Transverse colon (tissue), 4 donors: ENCODE measurements around the gene PSMA3. TPM values are rescaled to one million over a fixed set of nuclear protein-coding genes. Genes with fewer than 3 reads are reported as not detected.

Experiments
- DNase-seq: peaks from one replicate; pipeline ENCODE4 v3.0.0-alpha.2; 2019
- H3K27ac ChIP-seq, 4 donors: fragments of 200-600 bp; sonication (generic); 2 replicates each; pipeline ENCODE4 v1.5.1; 2016 to 2018; ENCODE audit warnings: inconsistent platforms in 4 of 4
- H3K27me3 ChIP-seq: fragments of 200-600 bp; sonication (generic); 2 replicates; pipeline ENCODE4 v1.5.1; 2017; ENCODE audit warnings: inconsistent platforms
- H3K36me3 ChIP-seq, 4 donors: fragments of 200-600 bp; sonication (generic); 2 replicates each; pipeline ENCODE4 v1.5.1; 2017 to 2019; ENCODE audit warnings: inconsistent platforms in 4 of 4
- H3K4me1 ChIP-seq, 4 donors: fragments of 200-600 bp; sonication (generic); 2 replicates each; pipeline ENCODE4 v1.5.1; 2017 to 2020; ENCODE audit warnings: inconsistent platforms in 4 of 4
- H3K4me3 ChIP-seq, 4 donors: fragments of 200-600 bp; sonication (generic); 1 replicate in 1 of 4; 2 replicates in 3 of 4; pipeline versions ENCODE4 v1.5.1 to v1.6.1; 2017 to 2019; ENCODE audit warnings: inconsistent platforms in 4 of 4
- H3K9me3 ChIP-seq, 2 donors: fragments of 200-600 bp; sonication (generic); 2 replicates each; pipeline ENCODE4 v1.5.1; 2017 to 2019; ENCODE audit warnings: inconsistent platforms in 2 of 2
- CTCF ChIP-seq, 5 experiments: fragments of 200-600 bp in 3 of 5; fragments of 450-650 bp in 2 of 5; sonication (generic) in 3 of 5; IDR thresholded peaks; 1 replicate in 2 of 5; 2 replicates in 3 of 5; pipeline ENCODE4 v1.5.1; 2016 to 2017; ENCODE audit warnings: antibody characterized with exemption in 5 of 5, inconsistent platforms in 3 of 5, mild to moderate bottlenecking in 2 of 5, moderate library complexity in 1 of 5
- EP300 ChIP-seq: sonication (generic); formaldehyde crosslinking; IDR thresholded peaks from one replicate; pipeline ENCODE4 v1.6.1; 2017; ENCODE audit warnings: antibody characterized with exemption, low read depth
- POLR2A ChIP-seq: fragments of 450-650 bp; IDR thresholded peaks from one replicate; pipeline ENCODE4 v1.6.1; 2016; ENCODE audit warnings: antibody characterized with exemption, mild to moderate bottlenecking, moderate library complexity
- POLR2AphosphoS5 ChIP-seq, 3 donors: sonication (generic); formaldehyde crosslinking; IDR thresholded peaks; one replicate each; pipeline ENCODE4 v1.6.1; 2016; ENCODE audit warnings: antibody characterized with exemption in 3 of 3
- WGBS, 2 donors: methylation state at CpG; one replicate each; pipeline ENCODE4 v1.1.5; 2018; ENCODE audit warnings: low coverage in 1 of 2; 5-methylcytosine and 5-hydroxymethylcytosine counted together
- in situ Hi-C, 4 donors: fragments of 200-750 bp; cut with MboI; loops; one replicate each; pipeline versions ENCODE4 v1.15.0 to v1.15.1; 2017; ENCODE audit warnings: low sequenced_read_pairs in 3 of 4, low pct_ligation_motif_present in 1 of 4, low pct_unique_long_range_greater_than_20kb in 1 of 4
- intact Hi-C: fragments of 100-400 bp; cut with DNase I; formaldehyde crosslinking; loops from one replicate; pipeline ENCODE4 v1.15.1; 2023; ENCODE audit warnings: low total_unique reads
- total RNA-seq, 4 donors: library from RNA; depleted of rRNA; stranded (reverse); fragments of >200 nt; gene quantifications; one replicate each; pipeline ENCODE4 v1.1.0, GENCODE V29; 2016

The PSMA3 gene
- total RNA-seq, 4 donors from 2014 or later = 38.5 to 87.3 (median 80.3) TPM

GRCh38 chr14:58275527-58276190 lies 31.0 kb downstream of the PSMA3 start:
- peaks cover 0 to 42% (median 15%) of the 10 kb centered on the region in 4 donors for H3K36me3 ChIP-seq
- peaks cover 9 to 45% (median 14%) of the 10 kb centered on the region in 4 donors for H3K4me1 ChIP-seq
- TF ChIP-seq CTCF (IDR thresholded peaks at IDR 0.05) = no peak
- TF ChIP-seq EP300 = no peak
- TF ChIP-seq POLR2A = no peak
- TF ChIP-seq POLR2AphosphoS5 (IDR thresholded peaks at IDR 0.05) = no peak
- H3K9me3 ChIP-seq = no peaks in the 10 kb centered on the region
- in situ Hi-C loops = no loop called here
- WGBS, 2 donors = 81 to 90% methylated on average over 2 of the region's 2 CpGs
- H3K27me3 ChIP-seq = no peaks in the 10 kb centered on the region
- H3K27ac ChIP-seq = peak overlapping the region in 2 of 4 donors; percentile 3 to 18
- intact Hi-C loops = no loop called here
- no peak for DNase-seq
- H3K4me3 ChIP-seq = no peak overlapping the region

DNA sequence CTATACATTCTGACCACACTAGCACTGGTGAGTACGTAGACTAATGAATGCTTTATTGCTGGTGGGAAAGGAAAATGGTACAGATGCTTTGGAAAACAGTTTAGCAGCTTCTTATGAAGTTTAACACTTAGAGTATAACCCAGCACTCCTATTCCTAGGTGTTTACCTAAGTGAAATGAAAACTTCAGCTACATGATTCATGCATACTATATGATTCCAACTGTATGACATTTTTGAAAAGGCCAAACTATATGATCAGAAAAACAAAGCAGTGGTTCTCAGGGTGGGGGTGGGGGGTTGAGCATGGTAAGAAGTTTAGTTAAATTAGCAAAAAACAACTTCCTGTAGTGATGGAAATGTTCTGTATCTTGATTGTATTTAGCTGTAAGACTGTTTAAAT lies 31.6 kb downstream of the PSMA3 start:
- H3K4me3 ChIP-seq = no peak overlapping the region
- TF ChIP-seq POLR2AphosphoS5 (IDR thresholded peaks at IDR 0.05) = no peak
- TF ChIP-seq POLR2A = no peak
- no peak for TF ChIP-seq CTCF (IDR thresholded peaks at IDR 0.05)
- no peak for TF ChIP-seq EP300
- H3K27me3 ChIP-seq = no peaks in the 10 kb centered on the region
- DNase-seq = no peak
- H3K27ac ChIP-seq = peak overlapping the region in 1 of 4 donors; percentile 23
- H3K36me3 ChIP-seq = peaks cover 0 to 38% (median 14%) of the 10 kb centered on the region in 4 donors
- H3K9me3 ChIP-seq = no peaks in the 10 kb centered on the region
- intact Hi-C loops (no loop called here), in situ Hi-C loops (no loop called here)
- H3K4me1 ChIP-seq = peaks cover 14 to 51% (median 19%) of the 10 kb centered on the region in 4 donors
- 85 to 90% methylated on average over 1 of the region's 1 CpG for WGBS, 2 donors

- Histone ChIP-seq H3K9me3 (no peaks in the 10 kb centered on the region), H3K4me1 (peaks cover 18 to 58% (median 25%) of the 10 kb centered on the region in 4 donors), H3K27ac (no peak overlapping the region), H3K4me3 (no peak overlapping the region), H3K36me3 (peaks cover 0 to 20% (median 9%) of the 10 kb centered on the region in 4 donors), H3K27me3 (no peaks in the 10 kb centered on the region)
- WGBS, 2 donors = 95 to 99% methylated on average over 8 of the region's 8 CpGs
- intact Hi-C loops = no loop called here
- no peak for DNase-seq
- in situ Hi-C loops = no loop called here
- TF ChIP-seq POLR2A = no peak
- no peak for TF ChIP-seq EP300
- TF ChIP-seq CTCF (IDR thresholded peaks at IDR 0.05) = no peak
- TF ChIP-seq POLR2AphosphoS5 (IDR thresholded peaks at IDR 0.05) = no peak
Observed at GRCh38 chr14:58278177-58278576, 33.5 kb downstream of the PSMA3 start.

- intact Hi-C loops = loop anchor here (2.0 kb wide), 1 partner anchor 18 kb away; the partner anchor contains the start of gene ARID4A
- 10 to 11% methylated on average over 4 of the region's 4 CpGs for WGBS, 2 donors
- Histone ChIP-seq H3K4me1 (peaks cover 20 to 51% (median 32%) of the 10 kb centered on the region in 4 donors), H3K36me3 (peaks cover 0 to 37% (median 15%) of the 10 kb centered on the region in 4 donors), H3K27ac (peak overlapping the region; percentile 67 to 81 (median 74)), H3K9me3 (no peaks in the 10 kb centered on the region), H3K27me3 (no peaks in the 10 kb centered on the region), H3K4me3 (no peak overlapping the region)
- TF ChIP-seq EP300 (no peak), POLR2A (no peak), POLR2AphosphoS5 (IDR thresholded peaks at IDR 0.05) (peak in 2 of 3 donors; percentile 21 to 28), CTCF (IDR thresholded peaks at IDR 0.05) (no peak)
- peak; percentile 44 for DNase-seq
- in situ Hi-C loops = no loop called here
Observed at GRCh38 chr14:58280954-58281787, 36.5 kb downstream of the PSMA3 start.
